ENCODE data around the gene NYAP2. TPM values are rescaled to one million over a fixed set of nuclear protein-coding genes. Genes with fewer than 3 reads are reported as not detected.

NYAP2 gene
- total RNA-seq, 4 donors from 2014 or later: 0.14 TPM; not detected in 3

DNA sequence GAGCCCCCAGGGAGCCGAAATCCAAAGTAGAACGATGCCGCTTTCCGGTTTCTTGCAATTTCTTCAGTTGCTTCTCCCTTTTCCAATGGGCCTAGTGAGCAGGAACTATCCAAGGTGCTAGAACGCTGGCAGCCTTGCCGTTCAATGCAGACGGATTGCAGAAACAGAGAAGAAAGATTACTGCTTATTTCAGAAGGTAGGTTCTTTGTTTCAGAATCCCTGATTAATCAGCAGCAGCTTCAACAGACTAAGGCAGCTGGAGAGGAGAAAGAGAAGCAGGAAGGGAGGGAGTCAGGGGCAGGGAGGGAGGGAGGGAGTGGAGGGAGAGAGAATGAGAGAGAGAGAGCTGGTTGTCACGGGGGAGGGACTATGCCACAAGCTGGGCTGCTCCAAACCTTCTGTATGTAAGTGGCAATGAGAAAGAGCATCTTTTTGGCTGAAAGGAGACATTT lies 576 bp downstream of the NYAP2 start:
- intact Hi-C loops (cut with DNase I; ENCODE audit: low total_unique reads): no loop called here
- H3K27ac ChIP-seq: no peak overlapping the region
- no peaks in the 10 kb centered on the region for H3K9me3 ChIP-seq
- no peaks in the 10 kb centered on the region for H3K36me3 ChIP-seq
- no peak for DNase-seq
- H3K4me1 ChIP-seq: no peaks in the 10 kb centered on the region
- no peaks in the 10 kb centered on the region for H3K27me3 ChIP-seq
- TF ChIP-seq, protein P1, sequence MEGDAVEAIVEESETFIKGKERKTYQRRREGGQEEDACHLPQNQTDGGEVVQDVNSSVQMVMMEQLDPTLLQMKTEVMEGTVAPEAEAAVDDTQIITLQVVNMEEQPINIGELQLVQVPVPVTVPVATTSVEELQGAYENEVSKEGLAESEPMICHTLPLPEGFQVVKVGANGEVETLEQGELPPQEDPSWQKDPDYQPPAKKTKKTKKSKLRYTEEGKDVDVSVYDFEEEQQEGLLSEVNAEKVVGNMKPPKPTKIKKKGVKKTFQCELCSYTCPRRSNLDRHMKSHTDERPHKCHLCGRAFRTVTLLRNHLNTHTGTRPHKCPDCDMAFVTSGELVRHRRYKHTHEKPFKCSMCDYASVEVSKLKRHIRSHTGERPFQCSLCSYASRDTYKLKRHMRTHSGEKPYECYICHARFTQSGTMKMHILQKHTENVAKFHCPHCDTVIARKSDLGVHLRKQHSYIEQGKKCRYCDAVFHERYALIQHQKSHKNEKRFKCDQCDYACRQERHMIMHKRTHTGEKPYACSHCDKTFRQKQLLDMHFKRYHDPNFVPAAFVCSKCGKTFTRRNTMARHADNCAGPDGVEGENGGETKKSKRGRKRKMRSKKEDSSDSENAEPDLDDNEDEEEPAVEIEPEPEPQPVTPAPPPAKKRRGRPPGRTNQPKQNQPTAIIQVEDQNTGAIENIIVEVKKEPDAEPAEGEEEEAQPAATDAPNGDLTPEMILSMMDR (IDR thresholded peaks at IDR 0.05): no peak
- TF ChIP-seq POLR2A (IDR thresholded peaks at IDR 0.05): no peak
- H3K4me3 ChIP-seq: no peak overlapping the region

DNA sequence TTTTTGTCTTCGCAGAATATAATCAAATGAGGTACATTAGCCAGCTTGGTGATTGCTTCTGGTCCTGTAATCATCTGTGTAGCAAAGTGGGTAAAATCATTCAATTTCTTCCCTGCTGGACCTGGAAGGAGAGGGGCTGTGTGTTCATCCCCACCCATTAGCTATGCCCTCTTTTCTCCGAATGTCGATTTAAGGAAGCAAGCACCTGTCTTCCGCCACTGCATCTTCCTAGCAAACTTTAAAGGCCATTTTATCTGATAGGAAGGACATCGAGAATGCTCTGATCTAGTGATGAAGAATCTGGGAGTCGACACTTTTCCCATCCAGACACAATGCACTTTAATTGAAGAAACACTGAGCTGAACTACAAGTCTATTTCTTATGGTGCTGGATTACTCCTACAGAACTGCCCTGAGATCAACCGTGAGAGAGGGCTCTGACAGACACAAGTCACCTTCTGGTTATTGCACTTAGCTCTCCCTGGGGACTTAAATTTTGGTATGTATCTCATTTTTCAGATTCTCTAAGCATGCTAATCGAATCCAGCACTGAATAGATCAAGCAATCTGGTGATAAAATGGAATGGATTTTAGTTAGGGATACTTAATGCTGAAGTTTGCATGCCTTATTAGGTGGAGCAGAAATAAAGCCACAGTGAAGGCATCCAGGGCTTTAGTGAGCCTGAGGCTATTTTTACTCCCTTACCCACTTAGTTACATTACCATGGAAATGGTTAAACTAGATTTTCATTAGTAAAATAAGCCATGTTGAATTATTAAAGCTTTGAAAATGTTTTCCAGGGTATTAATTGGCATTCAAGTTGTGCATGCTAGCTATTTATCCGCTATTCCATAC lies 1.3 kb downstream of the NYAP2 start:
- Histone ChIP-seq H3K4me3 (no peak overlapping the region), H3K27ac (no peak overlapping the region), H3K36me3 (no peaks in the 10 kb centered on the region), H3K27me3 (no peaks in the 10 kb centered on the region), H3K4me1 (no peaks in the 10 kb centered on the region), H3K9me3 (no peaks in the 10 kb centered on the region)
- TF ChIP-seq, protein P1 (IDR thresholded peaks at IDR 0.05): no peak
- no peak for TF ChIP-seq POLR2A (IDR thresholded peaks at IDR 0.05)
- no peak for DNase-seq
- intact Hi-C loops (cut with DNase I; ENCODE audit: low total_unique reads): no loop called here

DNA sequence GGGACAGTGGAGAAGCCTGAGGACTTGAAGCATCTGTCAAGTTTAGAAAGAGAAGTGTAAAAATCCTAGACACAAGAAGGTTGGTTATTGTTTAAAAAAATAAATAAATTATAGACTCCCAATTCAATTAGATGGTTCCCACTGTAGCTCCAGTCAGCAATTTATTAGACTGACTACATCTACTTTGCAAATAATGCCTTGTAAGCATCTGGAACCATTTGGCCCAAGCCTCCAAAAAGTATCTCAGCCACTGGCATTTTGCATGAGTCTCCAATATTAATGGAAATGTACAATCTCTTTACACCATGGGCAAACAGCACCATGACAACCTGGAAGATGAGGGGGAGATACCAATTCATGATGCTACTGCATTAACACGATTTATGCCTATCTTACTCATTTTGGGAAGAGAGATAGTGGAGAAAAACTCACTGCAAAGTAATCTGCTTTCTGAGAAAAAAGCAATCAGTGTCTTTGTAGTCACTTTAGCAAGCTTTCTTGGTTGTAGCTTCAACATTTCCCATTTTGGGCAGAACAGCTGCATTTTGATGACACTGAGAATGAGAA lies 2.8 kb downstream of the NYAP2 start:
- intact Hi-C loops (cut with DNase I; ENCODE audit: low total_unique reads): no loop called here
- H3K27ac ChIP-seq: no peak overlapping the region
- TF ChIP-seq, protein P1 (IDR thresholded peaks at IDR 0.05): no peak
- TF ChIP-seq POLR2A (IDR thresholded peaks at IDR 0.05): no peak

DNA sequence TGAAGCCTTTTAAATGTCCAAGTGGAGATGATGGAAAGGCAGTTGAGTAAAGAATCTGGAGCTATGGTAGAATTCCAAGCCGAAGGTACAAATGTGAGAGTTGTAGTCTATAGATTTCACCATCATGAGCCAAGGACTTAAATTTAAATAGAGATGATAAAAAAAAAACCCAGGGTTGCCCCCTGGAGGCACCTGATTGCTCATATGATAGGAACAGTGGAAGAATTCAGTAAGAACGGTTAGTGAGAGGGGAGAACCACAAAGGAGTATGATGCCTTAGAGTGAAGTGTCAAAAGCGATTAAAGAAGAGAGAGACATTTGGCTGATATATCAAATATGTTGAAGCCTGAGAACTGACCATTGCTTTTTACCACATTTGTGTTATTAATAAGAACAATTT lies 11.9 kb downstream of the NYAP2 start:
- no peak overlapping the region for H3K27ac ChIP-seq
- no peaks in the 10 kb centered on the region for H3K4me1 ChIP-seq
- no peaks in the 10 kb centered on the region for H3K27me3 ChIP-seq
- DNase-seq: no peak
- no peaks in the 10 kb centered on the region for H3K36me3 ChIP-seq
- H3K9me3 ChIP-seq: no peaks in the 10 kb centered on the region
- no peak for TF ChIP-seq POLR2A (IDR thresholded peaks at IDR 0.05)
- TF ChIP-seq, protein P1 (IDR thresholded peaks at IDR 0.05): no peak
- intact Hi-C loops (cut with DNase I; ENCODE audit: low total_unique reads): no loop called here
- H3K4me3 ChIP-seq: no peak overlapping the region

More for the DNA sequence above, 2.8 kb downstream of the NYAP2 start:
- DNase-seq: no peak
- Histone ChIP-seq H3K4me1 (no peaks in the 10 kb centered on the region), H3K9me3 (no peaks in the 10 kb centered on the region), H3K4me3 (no peak overlapping the region), H3K36me3 (no peaks in the 10 kb centered on the region), H3K27me3 (no peaks in the 10 kb centered on the region)

DNA sequence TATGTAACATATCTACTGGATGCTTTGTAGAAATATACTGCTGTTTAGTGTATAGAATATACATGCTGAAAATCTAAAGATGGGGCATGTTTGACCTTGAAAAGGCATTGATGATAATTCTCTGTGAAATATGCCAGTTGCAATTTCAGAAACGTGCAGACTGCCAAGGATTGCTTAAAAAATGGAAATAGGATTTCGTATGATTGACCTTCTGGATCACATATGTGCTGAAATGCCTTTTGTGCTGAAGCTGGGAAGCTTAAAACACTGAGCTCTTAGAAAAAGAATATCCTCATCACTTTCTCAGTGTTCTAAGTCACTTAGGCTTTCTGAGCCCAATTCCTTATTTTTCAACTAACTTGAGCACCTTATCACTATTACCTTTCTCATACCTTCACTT lies 14.3 kb downstream of the NYAP2 start:
- no peaks in the 10 kb centered on the region for H3K36me3 ChIP-seq
- no peak overlapping the region for H3K27ac ChIP-seq
- H3K4me1 ChIP-seq: no peaks in the 10 kb centered on the region
- no peak overlapping the region for H3K4me3 ChIP-seq
- no peak for DNase-seq
- H3K9me3 ChIP-seq: no peaks in the 10 kb centered on the region
- H3K27me3 ChIP-seq: no peaks in the 10 kb centered on the region
- no peak for TF ChIP-seq POLR2A (IDR thresholded peaks at IDR 0.05)
- TF ChIP-seq, protein P1 (IDR thresholded peaks at IDR 0.05): no peak
- intact Hi-C loops (cut with DNase I; ENCODE audit: low total_unique reads): no loop called here

Measured in uterus (tissue), 4 donors.